Islet precursor cell (in vitro differentiated cells): ENCODE results near the gene PHLPP1.
A peak's percentile ranks its signal among the peaks of the same experiment; 100 is the strongest.

Experiments
- DNase-seq: peaks from one replicate; pipeline ENCODE4 v3.0.0-alpha.2; 2018

The PHLPP1 gene

GRCh38 chr18:62987859-62988258 lies 272.5 kb downstream of the PHLPP1 start:
- no peak for DNase-seq

DNA sequence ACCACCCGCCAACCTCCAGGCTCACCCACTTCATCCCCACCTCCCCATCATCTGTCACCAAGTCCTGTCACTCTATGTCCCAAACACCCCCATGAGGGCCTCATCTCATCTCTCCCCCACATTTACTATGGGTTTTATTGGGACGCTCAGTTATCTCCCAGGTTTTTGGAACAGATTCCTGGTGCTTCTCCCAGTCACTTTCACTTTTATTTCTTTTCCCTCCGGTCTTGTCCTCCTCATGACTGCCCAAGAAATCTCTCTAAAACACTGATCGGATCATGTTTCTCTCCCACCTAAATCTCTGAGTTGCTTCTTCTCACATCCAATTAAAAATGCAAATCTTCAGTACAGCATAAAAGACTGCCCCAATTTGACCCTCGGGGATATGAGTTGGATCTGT lies 273.1 kb downstream of the PHLPP1 start:
- DNase-seq: no peak

GRCh38 chr18:62989195-62989594 lies 273.9 kb downstream of the PHLPP1 start:
- no peak for DNase-seq

DNA sequence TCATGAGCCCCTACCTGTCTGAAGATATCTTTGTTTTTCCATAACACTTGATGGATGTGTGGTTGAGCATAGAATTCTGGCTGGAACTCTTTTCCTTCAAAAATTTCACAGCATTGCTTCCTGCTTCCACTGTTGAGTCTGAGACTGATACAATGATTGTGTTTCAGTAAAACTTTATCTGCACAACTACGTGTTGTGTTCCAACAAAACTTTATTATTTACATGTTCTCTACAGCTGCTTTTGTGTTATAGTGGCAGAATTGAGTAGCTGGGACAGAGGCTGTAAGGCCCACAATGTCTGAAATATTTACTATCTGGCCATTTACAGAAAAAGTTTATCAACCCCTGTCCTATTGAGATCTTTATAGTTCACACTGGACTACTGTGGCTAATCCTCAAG lies 275.3 kb downstream of the PHLPP1 start:
- DNase-seq: no peak

GRCh38 chr18:62991389-62991788 lies 276.0 kb downstream of the PHLPP1 start:
- no peak for DNase-seq

- DNase-seq: no peak
Measured at GRCh38 chr18:62991959-62992358, 276.6 kb downstream of the PHLPP1 start.

DNA sequence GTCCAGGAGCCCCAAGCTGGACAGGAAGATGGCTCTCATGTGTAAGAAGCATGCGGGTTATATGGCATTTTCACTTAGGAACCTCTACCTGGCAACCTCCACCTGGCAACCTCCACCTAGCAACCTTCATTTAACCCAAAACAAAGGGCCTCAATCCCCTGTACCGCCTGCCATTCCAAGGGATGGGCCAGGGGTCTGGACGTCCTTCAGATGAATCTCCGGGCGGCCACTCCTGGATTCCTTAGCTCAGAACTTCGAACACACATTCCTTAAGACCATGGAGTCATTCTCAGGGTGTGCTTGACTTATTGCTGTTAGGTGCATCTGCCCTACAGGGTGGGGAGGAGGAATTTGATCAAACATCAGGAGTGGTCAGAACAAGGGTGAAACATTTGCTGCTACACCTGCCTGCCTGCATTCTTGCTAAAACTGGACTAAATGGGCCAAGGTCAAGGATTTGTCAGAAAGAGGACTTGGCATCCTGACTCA lies 277.6 kb downstream of the PHLPP1 start:
- DNase-seq: no peak

GRCh38 chr18:62996566-62996965 lies 281.2 kb downstream of the PHLPP1 start:
- DNase-seq: no peak

DNA sequence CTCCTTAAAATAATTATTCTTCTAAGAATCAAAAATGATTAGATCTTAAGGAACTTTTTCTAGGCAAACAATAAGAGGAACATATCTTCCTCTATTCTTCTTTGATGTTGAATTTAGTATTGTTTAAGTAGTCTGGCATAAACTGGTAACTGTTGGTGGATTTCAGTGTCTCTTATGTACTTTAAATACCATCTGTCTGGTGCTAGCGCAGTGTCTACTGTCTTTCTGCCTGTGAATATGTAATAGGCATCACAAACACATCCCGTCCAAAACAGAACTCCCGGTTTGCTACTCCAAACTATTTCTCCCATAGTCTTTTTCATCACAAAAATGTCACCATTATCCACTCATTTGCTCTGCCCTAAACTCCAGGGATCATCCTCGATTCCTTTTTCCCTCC lies 281.7 kb downstream of the PHLPP1 start:
- no peak for DNase-seq

- DNase-seq: no peak
Measured at GRCh38 chr18:62998443-62998842, 283.1 kb downstream of the PHLPP1 start.

DNA sequence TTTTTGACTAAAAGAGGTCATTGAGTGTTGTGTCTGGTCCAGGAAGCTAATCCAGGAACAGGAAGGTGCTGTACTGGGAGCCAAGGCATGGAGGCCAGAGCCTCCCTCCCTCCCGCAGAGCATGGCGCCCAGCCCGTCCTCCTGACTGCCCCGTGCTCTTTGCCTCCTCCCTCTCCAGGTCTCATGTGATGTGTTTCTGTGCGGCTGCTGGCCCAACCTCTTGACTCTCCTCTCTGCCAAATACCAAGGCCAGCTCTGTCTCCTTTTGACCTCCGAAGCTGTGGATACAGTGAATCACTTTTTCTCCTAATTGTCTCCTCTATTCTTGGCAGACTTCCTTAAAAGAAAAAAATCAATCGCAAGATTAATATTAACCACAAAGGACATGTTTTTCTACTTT lies 284.1 kb downstream of the PHLPP1 start:
- no peak for DNase-seq

- DNase-seq: no peak
Measured at GRCh38 chr18:62999921-63000320, 284.6 kb downstream of the PHLPP1 start.

DNA sequence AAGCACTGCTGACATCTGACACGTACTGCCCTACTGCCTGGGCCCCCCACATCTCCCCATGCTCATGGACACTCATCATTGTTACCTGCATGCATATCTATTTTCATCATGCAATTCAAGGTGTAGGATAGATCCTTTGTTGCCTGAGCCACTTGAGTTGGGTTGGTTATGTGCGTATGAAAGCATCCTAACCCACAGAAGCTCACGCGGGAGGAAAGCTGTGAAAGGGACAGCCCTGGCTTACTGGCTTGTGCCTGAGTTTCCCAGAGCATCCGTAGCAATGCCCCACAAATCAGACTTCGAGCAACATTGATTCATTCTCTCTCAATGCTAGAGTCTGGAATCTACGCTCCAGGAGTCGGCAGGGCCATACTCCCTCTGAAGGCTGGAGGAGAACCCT lies 285.5 kb downstream of the PHLPP1 start:
- DNase-seq: no peak

DNA sequence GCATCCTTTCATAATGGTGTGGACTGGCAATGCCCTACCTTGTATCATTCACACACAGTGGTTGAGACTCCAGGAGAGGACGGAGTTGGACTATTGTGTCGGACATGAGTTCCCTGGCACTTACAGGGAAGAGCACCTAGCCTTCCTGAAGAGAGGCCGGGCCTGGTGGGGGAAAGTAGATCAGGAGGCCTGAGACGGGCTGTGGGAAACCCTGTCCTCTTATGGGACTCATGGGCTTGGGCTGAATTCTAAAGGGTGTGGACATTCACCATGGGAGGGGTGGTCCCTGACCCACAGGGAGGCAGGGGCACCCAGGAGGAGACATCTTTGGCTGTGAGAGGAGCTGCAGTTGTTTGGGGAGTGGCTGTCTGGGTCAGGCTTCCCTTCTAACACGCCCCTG lies 286.5 kb downstream of the PHLPP1 start:
- DNase-seq: no peak

DNA sequence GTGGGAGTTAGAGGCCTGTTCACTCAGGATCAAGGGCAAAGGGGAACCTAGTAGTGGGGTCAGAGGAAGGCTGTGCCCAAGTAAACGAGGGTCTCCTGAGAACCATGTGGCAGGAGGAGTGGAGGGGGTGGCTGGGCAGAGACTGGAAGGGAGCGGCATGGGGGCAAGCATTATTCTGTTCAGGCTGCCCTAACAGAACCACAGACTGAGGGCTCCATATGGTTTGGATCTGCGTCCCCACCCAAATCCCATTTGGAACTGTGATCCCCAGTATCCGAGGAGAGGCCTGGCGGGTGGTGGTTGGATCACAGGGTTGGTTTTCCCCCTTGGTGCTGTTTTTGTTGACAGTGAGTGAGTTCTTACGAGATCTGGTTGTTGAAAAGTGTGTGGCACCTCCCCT lies 287.0 kb downstream of the PHLPP1 start:
- no peak for DNase-seq

DNA sequence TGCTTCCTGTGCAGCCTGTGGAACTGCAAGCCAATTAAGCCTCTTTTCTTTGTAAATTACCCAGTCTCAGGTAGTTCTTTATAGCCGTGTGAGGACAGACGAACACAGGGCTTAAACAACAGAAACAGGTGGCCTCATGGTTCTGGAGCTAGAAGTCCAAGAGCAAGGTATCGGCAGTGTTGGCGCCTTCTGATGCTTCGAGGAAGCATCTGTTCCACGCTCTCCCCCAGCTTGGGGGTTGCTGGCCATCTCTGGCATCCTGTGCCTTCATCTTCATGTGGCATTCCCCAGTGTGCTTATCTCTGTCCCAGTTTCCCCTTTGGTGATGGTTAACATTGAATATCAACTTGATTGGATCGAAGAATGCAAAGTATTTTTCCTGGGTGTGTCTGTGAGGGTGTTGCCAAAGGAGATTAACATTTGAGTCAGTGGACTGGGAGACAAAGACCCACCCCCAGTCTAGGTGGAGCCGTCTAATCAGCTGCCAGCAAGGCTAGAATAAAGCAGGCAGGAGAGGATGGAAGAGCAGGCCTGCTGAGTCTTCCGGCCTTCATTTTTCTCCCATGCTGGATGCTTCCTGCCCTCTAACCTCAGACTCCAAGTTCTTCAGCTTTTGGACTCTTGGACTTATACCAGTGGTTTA lies 287.6 kb downstream of the PHLPP1 start:
- no peak for DNase-seq

DNA sequence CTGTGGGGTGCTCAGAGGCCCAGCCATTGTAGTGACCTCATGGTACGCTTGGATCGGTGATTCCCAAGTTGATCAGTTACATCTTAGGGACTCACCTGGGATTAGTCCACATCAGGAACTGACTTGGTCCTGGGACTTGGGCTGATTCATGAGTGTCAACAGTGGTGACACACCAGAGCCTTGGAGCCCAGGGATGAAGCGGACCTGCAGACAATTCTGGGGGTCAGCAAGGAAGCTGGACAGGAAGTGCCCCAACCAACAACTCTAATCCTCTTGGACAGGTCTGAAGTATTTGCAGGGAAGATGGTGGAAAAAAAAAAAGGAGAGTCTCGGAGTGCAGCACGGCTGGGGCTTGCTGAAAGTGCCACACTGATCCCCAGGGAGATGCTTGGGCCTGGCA lies 288.6 kb downstream of the PHLPP1 start:
- DNase-seq: no peak

DNA sequence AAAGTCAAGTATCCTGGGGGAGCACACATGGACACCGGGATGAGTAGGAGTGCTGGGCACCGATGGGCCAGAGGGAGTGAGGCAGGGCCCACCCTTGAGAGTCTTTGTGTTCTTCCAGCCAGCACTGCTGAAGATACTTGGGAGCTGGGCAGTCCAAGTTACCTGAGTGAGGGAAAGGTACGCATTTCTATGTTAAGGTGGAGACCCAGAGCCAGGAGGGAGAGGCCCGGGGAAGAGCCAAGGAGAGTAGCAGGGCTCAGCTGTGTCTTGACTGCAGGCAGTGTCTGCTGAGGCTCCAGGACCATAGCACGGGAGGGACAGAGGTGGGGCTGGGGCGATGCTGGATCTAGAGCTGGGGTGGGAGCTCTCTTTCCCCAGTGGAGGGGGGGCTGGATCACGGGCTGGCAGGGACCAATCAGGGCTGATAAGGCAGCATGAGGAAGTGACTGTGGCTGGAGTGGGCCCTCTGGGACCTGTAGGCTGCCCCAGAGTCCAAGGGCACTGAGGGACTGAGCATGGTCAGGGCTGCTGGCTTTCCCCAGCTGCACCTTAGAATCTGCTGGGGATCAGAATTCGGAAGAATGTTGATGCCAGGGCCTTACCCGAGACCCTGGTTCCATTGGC lies 289.2 kb downstream of the PHLPP1 start:
- no peak for DNase-seq

DNA sequence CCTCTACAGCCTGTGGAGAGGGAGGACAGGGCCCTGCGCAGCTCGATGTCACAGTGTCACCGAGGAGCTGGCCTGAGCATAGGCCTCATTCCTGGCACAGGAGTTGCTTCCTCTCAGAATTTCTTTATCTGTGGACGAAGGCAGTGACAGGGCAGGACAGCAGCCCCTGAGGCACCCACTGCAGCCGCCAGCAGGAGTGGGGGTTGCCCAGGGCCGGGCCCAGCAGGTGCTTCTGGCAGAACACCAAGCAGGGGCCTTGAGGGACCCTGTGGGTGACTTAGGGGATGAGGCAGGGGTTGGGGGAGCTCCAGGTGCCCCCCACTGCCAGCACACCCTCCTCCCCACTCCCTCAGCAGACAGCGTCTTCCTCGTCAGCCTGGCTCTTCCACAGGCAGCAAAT lies 290.0 kb downstream of the PHLPP1 start:
- DNase-seq: no peak

DNA sequence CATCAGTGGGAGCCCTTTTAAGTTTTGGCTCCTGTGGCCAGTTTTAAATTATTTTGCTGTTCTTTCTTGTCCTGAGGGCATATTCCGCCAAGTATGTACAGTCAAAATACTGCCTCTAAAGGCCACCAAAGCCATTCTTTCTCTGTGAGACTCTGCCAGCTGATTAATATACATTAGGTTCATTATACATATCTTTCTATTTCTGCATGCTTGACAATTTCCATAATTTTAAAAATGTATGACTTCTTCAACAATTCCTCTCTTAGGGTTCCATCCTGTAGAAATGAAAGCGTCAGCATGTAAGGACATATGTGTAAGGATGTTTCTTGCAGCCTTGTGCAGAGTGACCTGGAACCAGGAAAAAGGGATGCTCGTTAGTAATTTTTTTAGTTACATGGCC lies 291.9 kb downstream of the PHLPP1 start:
- DNase-seq: no peak

- no peak for DNase-seq
Measured at GRCh38 chr18:63016270-63016669, 300.9 kb downstream of the PHLPP1 start.

- DNase-seq: no peak
Measured at GRCh38 chr18:63017076-63017475, 301.7 kb downstream of the PHLPP1 start.

- no peak for DNase-seq
Measured at GRCh38 chr18:63017977-63018376, 302.6 kb downstream of the PHLPP1 start.

GRCh38 chr18:63022429-63023022 lies 307.2 kb downstream of the PHLPP1 start:
- DNase-seq: peak; percentile 68
